ENCODE results near the gene MTX3. TPM values are rescaled to one million over a fixed set of nuclear protein-coding genes. Genes with fewer than 3 reads are reported as not detected.

Gene MTX3
- polyA plus RNA-seq, 1 of the 3 experiments (the other 2 are of a cell fraction), result 6.8 TPM

- H3F3A ChIP-seq (replicated peaks; ENCODE audit: insufficient read depth), result no peaks in the 10 kb centered on the region
- H3K27ac ChIP-seq (ENCODE audit: low read depth in 2 of 2, low read length in 1 of 2), result no peak overlapping the region
- no peak overlapping the region for H3K9ac ChIP-seq
- CTCF ChIA-PET, result no interaction called here
- POLR2A ChIA-PET, result no interaction called here
- no peaks in the 10 kb centered on the region for H3K9me2 ChIP-seq
- no peaks in the 10 kb centered on the region for H4K20me1 ChIP-seq (ENCODE audit: insufficient read depth)
- DNase-seq, result no peak
- H2AFZ ChIP-seq (ENCODE audit: low read depth), result no peak overlapping the region
- H3K4me1 ChIP-seq (ENCODE audit: control insufficient read depth in 1 of 2, insufficient read depth in 2 of 2, low read depth in 1 of 2, low read length in 1 of 2), result peaks cover 0 to 2% of the 10 kb centered on the region in 2 experiments; a peak in 2 of 4 replicates
- no peaks in the 10 kb centered on the region; the same call in 1 of the 2 replicates for H3K27me3 ChIP-seq (ENCODE audit: insufficient read depth)
- no peaks in the 10 kb centered on the region for H3K36me3 ChIP-seq (replicated peaks in 1 of 2; ENCODE audit: control insufficient read depth in 1 of 2, insufficient read depth in 2 of 2, low read length in 1 of 2)
- 60% methylated on average over 4 of the region's 4 CpGs for WGBS (ENCODE audit: low lambda C conversion rate)
- no peak overlapping the region for H3K4me2 ChIP-seq
- no peaks in the 10 kb centered on the region for H3K9me3 ChIP-seq
- H3K79me2 ChIP-seq (ENCODE audit: insufficient read depth), result no peaks in the 10 kb centered on the region
- no peak for TF ChIP-seq SIN3A (IDR thresholded peaks at IDR 0.05; ENCODE audit: borderline replicate concordance, low read depth, low read length)
- no peak for TF ChIP-seq TAF1 (IDR thresholded peaks at IDR 0.05; ENCODE audit: borderline replicate concordance, low read depth, low read length)
- no peak for TF ChIP-seq USF2 (IDR thresholded peaks at IDR 0.05; ENCODE audit: borderline replicate concordance, low read depth, low read length)
- TF ChIP-seq FOSL2 (IDR thresholded peaks at IDR 0.05; ENCODE audit: borderline replicate concordance, low read depth), result no peak
- TF ChIP-seq GABPA (IDR thresholded peaks at IDR 0.05; ENCODE audit: low read depth), result no peak
- no peak for TF ChIP-seq FOXJ3 (CRISPR knock-in tag; IDR thresholded peaks at IDR 0.05)
- no peak for TF ChIP-seq ZBTB33 (IDR thresholded peaks at IDR 0.05; ENCODE audit: borderline replicate concordance, low read depth)
- TF ChIP-seq, protein P1, sequence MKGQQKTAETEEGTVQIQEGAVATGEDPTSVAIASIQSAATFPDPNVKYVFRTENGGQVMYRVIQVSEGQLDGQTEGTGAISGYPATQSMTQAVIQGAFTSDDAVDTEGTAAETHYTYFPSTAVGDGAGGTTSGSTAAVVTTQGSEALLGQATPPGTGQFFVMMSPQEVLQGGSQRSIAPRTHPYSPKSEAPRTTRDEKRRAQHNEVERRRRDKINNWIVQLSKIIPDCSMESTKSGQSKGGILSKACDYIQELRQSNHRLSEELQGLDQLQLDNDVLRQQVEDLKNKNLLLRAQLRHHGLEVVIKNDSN (IDR thresholded peaks at IDR 0.05; ENCODE audit: borderline replicate concordance, low read depth), result no peak
- TF ChIP-seq SMC3 (IDR thresholded peaks at IDR 0.05; ENCODE audit: low read depth, low read length), result no peak
- TF ChIP-seq EZH2phosphoT487 (IDR thresholded peaks at IDR 0.05; ENCODE audit: borderline replicate concordance, low read depth), result no peak
- TF ChIP-seq MXI1 (IDR thresholded peaks at IDR 0.05; ENCODE audit: low read depth, low read length), result no peak
- no peak for TF ChIP-seq RAD21 (IDR thresholded peaks at IDR 0.05; ENCODE audit: low read length)
- no peak overlapping the region for H3K4me3 ChIP-seq (ENCODE audit: low read depth in 2 of 2, low read length in 1 of 2)
Measured at GRCh38 chr5:79931866-79932265, 59.2 kb downstream of the MTX3 start.

DNA sequence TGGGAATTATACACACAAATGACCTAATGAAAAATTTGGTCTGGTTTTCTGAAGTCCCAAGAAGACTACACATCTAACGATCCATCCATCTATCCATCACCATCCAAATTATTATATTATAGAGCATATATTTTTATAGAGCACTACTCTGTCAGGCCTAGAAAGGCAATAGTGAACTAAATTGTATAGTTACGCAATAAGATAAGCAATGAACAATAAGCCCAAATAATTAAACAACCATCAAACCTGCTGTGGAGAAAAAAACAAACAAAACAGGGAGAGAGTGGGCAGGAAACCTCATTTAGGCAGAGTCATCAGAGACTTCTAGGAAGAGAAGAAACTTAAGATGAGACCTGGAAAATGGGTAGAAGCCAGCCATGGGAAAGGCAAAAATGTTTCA, 59.7 kb downstream of the MTX3 start:
- Histone ChIP-seq H3K4me1 (ENCODE audit: control insufficient read depth in 1 of 2, insufficient read depth in 2 of 2, low read depth in 1 of 2, low read length in 1 of 2) (peaks cover 0 to 2% of the 10 kb centered on the region in 2 experiments; a peak in 2 of 4 replicates), H3K36me3 (replicated peaks in 1 of 2; ENCODE audit: control insufficient read depth in 1 of 2, insufficient read depth in 2 of 2, low read length in 1 of 2) (no peaks in the 10 kb centered on the region)
- CTCF ChIA-PET, result interaction anchor here (1.9 kb wide), 1 partner anchor 152 kb away, joined by 5 read pairs; no protein-coding TSS in a partner anchor
- TF ChIP-seq MAX (IDR thresholded peaks at IDR 0.05; ENCODE audit: low read depth), result no peak
- TF ChIP-seq FOXJ3 (CRISPR knock-in tag; IDR thresholded peaks at IDR 0.05), result no peak
- no peak for TF ChIP-seq NRF1 (IDR thresholded peaks at IDR 0.05; ENCODE audit: low read depth, low read length)
- no peak for TF ChIP-seq CHD2 (IDR thresholded peaks at IDR 0.05; ENCODE audit: low read length, partially characterized antibody)
- TF ChIP-seq GATA2 (CRISPR knock-in tag; IDR thresholded peaks at IDR 0.05), result no peak
- TF ChIP-seq RAD21 (IDR thresholded peaks at IDR 0.05; ENCODE audit: low read length), result no peak
- TF ChIP-seq PBX3 (IDR thresholded peaks at IDR 0.05), result no peak
- TF ChIP-seq, protein P2, sequence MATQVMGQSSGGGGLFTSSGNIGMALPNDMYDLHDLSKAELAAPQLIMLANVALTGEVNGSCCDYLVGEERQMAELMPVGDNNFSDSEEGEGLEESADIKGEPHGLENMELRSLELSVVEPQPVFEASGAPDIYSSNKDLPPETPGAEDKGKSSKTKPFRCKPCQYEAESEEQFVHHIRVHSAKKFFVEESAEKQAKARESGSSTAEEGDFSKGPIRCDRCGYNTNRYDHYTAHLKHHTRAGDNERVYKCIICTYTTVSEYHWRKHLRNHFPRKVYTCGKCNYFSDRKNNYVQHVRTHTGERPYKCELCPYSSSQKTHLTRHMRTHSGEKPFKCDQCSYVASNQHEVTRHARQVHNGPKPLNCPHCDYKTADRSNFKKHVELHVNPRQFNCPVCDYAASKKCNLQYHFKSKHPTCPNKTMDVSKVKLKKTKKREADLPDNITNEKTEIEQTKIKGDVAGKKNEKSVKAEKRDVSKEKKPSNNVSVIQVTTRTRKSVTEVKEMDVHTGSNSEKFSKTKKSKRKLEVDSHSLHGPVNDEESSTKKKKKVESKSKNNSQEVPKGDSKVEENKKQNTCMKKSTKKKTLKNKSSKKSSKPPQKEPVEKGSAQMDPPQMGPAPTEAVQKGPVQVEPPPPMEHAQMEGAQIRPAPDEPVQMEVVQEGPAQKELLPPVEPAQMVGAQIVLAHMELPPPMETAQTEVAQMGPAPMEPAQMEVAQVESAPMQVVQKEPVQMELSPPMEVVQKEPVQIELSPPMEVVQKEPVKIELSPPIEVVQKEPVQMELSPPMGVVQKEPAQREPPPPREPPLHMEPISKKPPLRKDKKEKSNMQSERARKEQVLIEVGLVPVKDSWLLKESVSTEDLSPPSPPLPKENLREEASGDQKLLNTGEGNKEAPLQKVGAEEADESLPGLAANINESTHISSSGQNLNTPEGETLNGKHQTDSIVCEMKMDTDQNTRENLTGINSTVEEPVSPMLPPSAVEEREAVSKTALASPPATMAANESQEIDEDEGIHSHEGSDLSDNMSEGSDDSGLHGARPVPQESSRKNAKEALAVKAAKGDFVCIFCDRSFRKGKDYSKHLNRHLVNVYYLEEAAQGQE (IDR thresholded peaks at IDR 0.05; ENCODE audit: low read depth, low read length), result no peak
- no peak for TF ChIP-seq SIN3A (IDR thresholded peaks at IDR 0.05; ENCODE audit: borderline replicate concordance, low read depth, low read length)
- TF ChIP-seq RCOR1 (IDR thresholded peaks at IDR 0.05; ENCODE audit: low read length), result no peak

More for the DNA sequence above, 59.7 kb downstream of the MTX3 start:
- Histone ChIP-seq H3K4me2 (no peak overlapping the region), H3F3A (replicated peaks; ENCODE audit: insufficient read depth) (no peaks in the 10 kb centered on the region), H3K9me3 (no peaks in the 10 kb centered on the region), H3K9ac (no peak overlapping the region), H3K27me3 (ENCODE audit: insufficient read depth) (no peaks in the 10 kb centered on the region; the same call in 1 of the 2 replicates), H3K79me2 (ENCODE audit: insufficient read depth) (no peaks in the 10 kb centered on the region), H3K9me2 (no peaks in the 10 kb centered on the region), H3K4me3 (ENCODE audit: low read depth in 2 of 2, low read length in 1 of 2) (no peak overlapping the region), H4K20me1 (ENCODE audit: insufficient read depth) (no peaks in the 10 kb centered on the region), H2AFZ (ENCODE audit: low read depth) (no peak overlapping the region), H3K27ac (ENCODE audit: low read depth in 2 of 2, low read length in 1 of 2) (no peak overlapping the region)
- DNase-seq, result no peak
- WGBS (ENCODE audit: low lambda C conversion rate), result 90% methylated on average over 2 of the region's 2 CpGs
- POLR2A ChIA-PET, result no interaction called here

Data from SK-N-SH (cell line).